Bronchial epithelial cell (primary cell): Measurements from ENCODE around the gene SSPN. TPM values are rescaled to one million over a fixed set of nuclear protein-coding genes. Genes with fewer than 3 reads are reported as not detected.

Source experiments
- DNase-seq: peaks from one replicate; pipeline ENCODE4 v3.0.0-alpha.2; 2010; ENCODE audit warnings: low read depth
- FAIRE-seq: peaks from 2 replicates; lab custom pipeline; 2011; peaks lifted over from hg19 to GRCh38; lab: Jason Lieb, UNC
- H3K27me3 ChIP-seq: 2 replicates; pipeline ENCODE4 v1.5.1; 2011; ENCODE audit warnings: low read length; ENCODE audit not compliant: control insufficient read depth, insufficient read depth
- H3K36me3 ChIP-seq: 2 replicates; pipeline ENCODE4 v1.5.1; 2011; ENCODE audit warnings: low read length; ENCODE audit not compliant: control insufficient read depth, insufficient read depth
- H3K4me3 ChIP-seq: 2 replicates; pipeline ENCODE4 v1.5.1; 2011; ENCODE audit warnings: mild to moderate bottlenecking, low read depth, low read length, control low read depth
- CTCF ChIP-seq: IDR thresholded peaks from 2 replicates; pipeline ENCODE4 v1.5.1; 2011; ENCODE audit warnings: mild to moderate bottlenecking, moderate library complexity, low read length, control low read depth, inconsistent platforms; ENCODE audit not compliant: insufficient read depth, severe bottlenecking
- total RNA-seq: library from RNA; depleted of rRNA; stranded (reverse); fragments of >200 nt; gene quantifications from 2 replicates; pipeline ENCODE4 v1.2.1, GENCODE V29; 2014

Gene SSPN
- total RNA-seq, 1 donor from 2014 or later: 0.26 TPM

- no peak for TF ChIP-seq CTCF
- H3K36me3 ChIP-seq: no peaks in the 10 kb centered on the region
- H3K27me3 ChIP-seq: no peaks in the 10 kb centered on the region
- FAIRE-seq (no peak), DNase-seq (no peak)
- no peak overlapping the region for H3K4me3 ChIP-seq
These were observed 74.3 kb downstream of the SSPN start for GRCh38 chr12:26269562-26270284.

DNA sequence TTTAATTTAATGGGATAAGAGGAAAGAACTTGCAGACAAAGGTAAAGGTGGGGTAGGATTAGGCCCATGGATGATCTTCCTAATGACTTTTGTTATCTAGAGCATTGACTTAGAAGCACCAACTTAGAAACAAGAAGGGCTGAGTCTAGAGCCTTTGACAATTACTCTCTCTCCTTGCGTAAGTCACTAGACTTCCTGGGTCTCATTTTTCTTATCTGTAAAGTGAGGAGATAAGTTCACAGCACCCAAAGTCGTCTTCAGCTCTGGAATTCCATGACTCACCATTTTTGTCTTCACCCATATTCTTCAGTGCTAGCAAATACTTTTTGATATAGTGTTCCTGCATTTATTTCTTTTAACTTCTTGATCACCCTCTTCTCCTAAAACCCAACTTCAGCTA is 75.7 kb downstream of the SSPN start:
- Histone ChIP-seq H3K27me3 (no peaks in the 10 kb centered on the region), H3K36me3 (no peaks in the 10 kb centered on the region), H3K4me3 (no peak overlapping the region)
- peak; percentile 67 for DNase-seq
- no peak for TF ChIP-seq CTCF
- no peak for FAIRE-seq

DNA sequence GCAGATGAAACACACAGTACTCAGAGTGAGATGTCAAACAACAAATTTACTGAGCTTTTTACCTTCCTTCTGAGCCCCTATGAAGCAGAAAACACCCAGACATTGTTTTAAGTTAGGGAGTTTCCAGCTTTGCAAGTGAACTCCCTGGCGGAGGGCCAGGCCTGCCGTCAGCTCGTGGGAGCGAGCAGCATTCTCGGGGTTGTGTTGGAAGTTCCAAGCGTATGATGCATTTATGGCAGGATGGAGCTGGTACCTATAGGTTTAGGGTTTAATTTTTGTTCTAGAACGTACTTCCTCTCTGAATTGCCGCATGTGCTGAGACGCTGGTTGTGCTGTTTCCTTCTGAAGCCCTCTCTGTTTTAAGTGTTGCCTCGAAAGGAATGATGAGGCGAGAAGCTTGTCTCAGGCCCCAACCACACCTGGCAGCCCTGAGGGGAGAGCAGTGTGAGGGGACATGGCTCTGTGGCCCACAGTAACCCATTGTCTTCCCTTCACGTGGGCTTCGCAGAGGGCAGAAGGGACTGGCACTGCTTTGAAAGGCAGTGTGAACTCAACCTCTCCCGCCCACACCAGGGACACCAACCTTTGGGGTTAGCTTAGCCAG is 76.6 kb downstream of the SSPN start:
- FAIRE-seq: no peak

DNA sequence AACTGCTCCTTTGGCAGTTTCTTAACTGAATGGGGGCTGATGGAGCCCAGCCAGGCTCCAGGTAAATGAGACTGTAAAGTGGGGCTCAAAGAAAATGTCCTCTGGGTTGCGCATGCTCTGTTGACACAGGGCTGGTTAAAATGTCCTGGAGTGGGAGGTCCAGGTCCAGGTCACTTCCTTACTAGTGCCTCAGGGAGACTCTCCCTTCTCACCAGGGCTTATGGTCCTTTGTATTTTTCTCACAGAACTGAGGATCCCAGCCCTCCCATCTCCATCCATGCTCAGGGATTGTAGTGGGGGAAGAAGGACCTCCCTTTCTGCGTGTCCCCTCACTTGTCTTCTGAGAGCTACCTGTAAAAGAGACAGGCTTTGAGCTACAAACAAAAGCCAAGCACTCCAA is 77.5 kb downstream of the SSPN start:
- no peak for DNase-seq
- no peak overlapping the region for H3K4me3 ChIP-seq
- no peaks in the 10 kb centered on the region for H3K27me3 ChIP-seq
- TF ChIP-seq CTCF: no peak
- no peak for FAIRE-seq
- no peaks in the 10 kb centered on the region for H3K36me3 ChIP-seq

More for the DNA sequence above, 76.6 kb downstream of the SSPN start:
- Histone ChIP-seq H3K4me3 (no peak overlapping the region), H3K36me3 (no peaks in the 10 kb centered on the region), H3K27me3 (no peaks in the 10 kb centered on the region)
- TF ChIP-seq CTCF: no peak
- DNase-seq: peak; percentile 97

DNA sequence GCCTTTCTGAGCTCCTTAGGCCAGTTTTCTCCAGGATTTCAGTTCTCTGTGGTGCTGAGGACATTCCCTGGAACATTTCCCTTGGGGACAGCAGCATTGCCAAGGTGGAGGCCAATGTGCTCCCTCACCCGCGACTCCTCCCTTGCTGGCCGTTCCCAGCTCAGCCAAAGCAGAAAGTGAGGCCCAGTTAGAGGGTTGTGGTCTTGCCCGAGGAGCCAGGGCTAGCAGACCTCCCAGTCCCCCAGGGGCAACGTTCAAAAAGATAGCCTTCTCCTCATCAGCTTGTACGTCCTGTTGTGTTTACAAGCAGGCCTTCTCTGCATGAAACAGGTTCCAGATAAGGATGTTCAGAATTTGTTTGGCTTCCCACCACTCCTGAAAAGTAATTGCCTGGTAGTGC is 78.4 kb downstream of the SSPN start:
- DNase-seq (no peak), FAIRE-seq (no peak)
- no peaks in the 10 kb centered on the region for H3K36me3 ChIP-seq
- H3K4me3 ChIP-seq: no peak overlapping the region
- no peak for TF ChIP-seq CTCF
- no peaks in the 10 kb centered on the region for H3K27me3 ChIP-seq
